NCI-H1105 treated with DMSO at 0.1 percent for 48 hours (cell line): ENCODE data around the gene ALOX5.

Source experiments
- DNase-seq: peaks from one replicate; lab custom pipeline; 2025; lab: John Stamatoyannopoulos, UW

The ALOX5 gene

DNA sequence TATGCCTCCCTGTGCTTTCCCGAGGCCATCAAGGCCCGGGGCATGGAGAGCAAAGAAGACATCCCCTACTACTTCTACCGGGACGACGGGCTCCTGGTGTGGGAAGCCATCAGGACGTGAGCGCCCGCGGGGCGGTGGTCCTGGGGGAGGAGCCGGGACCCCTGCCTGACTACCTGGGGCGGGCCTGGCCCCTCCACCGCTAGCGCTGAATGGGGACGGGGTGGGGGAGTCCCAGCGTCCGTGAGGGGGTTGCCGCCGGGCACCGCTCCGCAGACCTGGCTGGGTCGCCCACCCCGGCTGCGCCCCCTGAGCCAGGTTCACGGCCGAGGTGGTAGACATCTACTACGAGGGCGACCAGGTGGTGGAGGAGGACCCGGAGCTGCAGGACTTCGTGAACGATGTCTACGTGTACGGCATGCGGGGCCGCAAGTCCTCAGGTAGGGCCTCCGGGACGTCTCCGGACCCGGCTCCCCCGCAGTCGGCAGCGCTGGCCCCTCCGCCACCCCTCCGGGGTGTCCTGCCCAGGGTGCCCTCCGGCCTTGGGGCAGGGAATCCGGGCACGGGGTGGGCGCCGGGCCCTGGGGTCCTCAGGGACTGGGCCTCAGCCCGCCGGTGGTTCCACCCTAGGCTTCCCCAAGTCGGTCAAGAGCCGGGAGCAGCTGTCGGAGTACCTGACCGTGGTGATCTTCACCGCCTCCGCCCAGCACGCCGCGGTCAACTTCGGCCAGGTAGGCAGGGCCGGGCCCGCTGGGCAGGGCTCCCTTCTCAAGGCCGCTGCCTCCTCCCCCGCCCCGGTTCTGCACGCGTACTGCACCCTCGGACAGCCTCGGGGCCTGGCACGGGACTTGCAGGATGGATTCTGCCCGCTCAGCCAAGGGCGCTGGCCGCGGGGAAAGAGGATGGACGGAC is 69.3 kb downstream of the ALOX5 start:
- DNase-seq, result no peak

DNA sequence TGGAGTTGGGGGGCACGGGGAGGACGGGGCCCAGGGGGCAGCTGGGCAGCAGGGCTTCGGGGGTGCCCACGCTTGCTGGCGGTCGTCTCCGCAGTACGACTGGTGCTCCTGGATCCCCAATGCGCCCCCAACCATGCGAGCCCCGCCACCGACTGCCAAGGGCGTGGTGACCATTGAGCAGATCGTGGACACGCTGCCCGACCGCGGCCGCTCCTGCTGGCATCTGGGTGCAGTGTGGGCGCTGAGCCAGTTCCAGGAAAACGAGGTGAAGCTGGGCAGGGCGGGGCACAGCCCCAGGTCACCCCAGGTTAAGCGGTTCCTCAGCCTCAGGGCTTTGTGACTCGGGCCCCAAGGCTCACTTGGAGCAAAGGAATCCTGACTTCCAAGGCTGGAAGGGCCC is 70.0 kb downstream of the ALOX5 start:
- no peak for DNase-seq

GRCh38 chr10:45444976-45445898 is 71.2 kb downstream of the ALOX5 start:
- no peak for DNase-seq

DNA sequence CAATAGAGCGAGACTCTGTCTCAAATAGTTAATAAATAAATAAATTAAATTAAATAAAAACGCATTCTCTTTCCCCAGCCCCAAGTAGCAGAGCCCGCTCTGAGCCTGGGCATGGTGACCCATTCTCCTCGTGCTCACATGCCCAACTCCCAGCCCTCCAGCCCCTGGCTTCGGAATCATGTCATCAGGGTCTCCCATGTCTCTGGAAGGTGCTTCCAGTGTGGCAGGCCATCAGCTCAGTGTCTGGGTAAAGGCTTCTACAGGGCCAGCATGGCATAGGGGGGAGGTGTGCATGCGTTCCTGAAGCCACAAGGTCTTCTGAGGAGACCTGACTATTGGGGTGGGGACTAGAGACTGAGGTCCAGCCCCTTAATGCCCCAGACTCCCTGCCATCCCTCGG is 72.8 kb downstream of the ALOX5 start:
- DNase-seq, result no peak

GRCh38 chr10:45447416-45447815 is 73.4 kb downstream of the ALOX5 start:
- DNase-seq, result no peak

GRCh38 chr10:45450866-45451265 is 76.8 kb downstream of the ALOX5 start:
- no peak for DNase-seq

DNA sequence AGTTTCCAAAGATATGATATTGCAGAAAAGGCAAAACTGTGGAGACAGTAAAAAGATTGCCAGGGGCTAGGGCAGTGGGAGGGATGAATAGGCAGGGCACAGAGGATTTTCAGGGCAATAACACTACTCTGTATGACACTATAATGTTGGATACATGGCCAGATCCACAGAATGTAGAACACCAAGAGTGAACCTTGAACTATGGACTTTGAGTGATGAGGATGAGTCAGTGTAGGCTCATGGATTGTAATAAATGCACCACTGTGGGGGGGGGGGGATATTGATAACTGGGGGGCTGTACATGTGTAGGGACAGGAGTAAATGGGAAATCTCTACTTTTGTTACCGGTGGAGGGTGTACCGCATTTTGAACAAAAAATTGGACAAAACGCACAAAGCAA is 77.4 kb downstream of the ALOX5 start:
- DNase-seq, result no peak

DNA sequence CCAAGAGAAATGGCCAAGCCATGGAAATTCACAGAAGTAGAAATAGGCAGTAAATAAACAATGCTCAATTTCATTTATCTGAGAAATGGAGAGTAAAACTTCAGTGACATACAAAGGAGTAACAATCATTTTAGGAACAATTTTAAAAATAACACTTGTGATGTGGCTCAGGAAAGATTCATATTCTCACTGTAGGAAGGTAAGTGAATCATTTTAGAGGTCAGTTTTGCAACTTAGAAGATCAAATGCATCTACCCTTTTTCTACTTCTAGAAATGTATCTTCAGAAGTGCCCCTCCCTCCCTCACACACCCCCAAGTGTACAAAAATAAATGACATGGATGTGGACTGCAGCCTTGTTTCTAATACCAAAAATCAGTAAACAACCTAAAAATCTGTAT is 78.3 kb downstream of the ALOX5 start:
- DNase-seq, result no peak

- no peak for DNase-seq
These were observed 78.9 kb downstream of the ALOX5 start for GRCh38 chr10:45452743-45453452.

DNA sequence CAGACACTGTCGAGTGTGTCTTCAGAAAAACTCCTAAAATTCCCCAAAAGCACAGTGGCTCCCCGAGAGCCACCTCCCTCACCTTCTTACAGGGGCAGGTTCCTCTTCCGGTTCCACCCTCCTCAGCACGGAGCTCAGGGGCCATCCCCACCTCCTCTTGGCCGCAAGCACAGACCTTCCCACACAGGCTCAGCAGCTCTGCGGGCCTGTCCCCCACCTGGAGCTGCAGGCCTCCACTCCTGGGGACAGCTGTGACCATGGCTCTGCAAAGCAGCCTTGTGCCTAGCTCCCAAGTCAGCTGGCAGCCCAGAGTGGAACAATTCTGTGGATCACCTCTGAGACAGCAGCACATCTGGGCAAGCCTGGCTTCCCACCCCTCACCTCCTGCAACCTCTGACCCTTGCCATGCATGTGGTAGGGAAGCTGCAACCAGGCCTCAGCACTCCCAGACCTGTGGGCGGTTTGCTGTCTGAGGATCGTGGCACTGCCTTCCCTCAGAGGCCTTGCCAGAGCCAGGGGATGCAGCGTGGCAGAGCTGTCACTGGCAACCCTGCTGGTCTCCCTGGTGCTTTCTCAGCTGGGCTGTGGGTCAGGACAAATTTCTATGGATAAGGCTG is 79.7 kb downstream of the ALOX5 start:
- no peak for DNase-seq

DNA sequence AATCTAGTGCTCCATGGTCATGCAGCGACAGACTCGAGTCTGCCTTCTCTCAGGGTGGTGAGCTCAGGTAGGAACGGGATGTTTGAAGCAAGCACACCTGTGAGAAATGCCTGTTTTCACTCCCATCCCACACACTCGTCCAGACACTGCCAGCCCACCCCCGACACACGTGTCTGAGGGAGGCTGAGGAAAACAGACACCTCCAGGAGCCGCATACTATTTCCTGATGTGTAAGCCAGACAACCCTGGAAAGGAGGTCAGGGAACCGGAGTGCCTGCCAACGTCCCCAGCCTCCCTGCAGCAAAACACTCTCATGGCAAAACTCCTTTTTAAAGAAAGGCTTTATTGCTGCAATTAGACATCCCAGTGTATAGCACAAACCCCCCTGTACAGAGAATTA is 80.2 kb downstream of the ALOX5 start:
- DNase-seq, result no peak

- no peak for DNase-seq
These were observed 80.8 kb downstream of the ALOX5 start for GRCh38 chr10:45454859-45455258.

- no peak for DNase-seq
These were observed 82.2 kb downstream of the ALOX5 start for GRCh38 chr10:45456233-45456632.

DNA sequence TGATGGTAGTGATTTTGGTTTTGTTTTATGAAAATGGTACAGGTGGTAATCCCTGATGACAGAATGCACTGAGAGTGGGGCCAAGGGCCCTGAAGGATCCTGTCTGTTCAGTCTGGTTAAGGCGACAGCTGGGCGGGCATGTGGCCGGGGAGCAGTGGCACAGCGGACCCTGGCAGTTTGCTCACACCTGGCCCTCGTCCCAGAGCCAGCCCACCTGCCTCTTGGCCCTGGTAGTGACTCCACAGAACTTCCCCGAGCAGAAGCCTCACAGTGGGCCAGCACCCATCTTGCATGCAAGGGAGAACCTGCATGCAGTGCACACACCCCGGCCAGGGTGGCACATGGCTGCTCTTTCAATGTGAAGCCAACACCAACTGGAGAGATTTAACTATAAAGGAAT is 82.8 kb downstream of the ALOX5 start:
- DNase-seq, result no peak

DNA sequence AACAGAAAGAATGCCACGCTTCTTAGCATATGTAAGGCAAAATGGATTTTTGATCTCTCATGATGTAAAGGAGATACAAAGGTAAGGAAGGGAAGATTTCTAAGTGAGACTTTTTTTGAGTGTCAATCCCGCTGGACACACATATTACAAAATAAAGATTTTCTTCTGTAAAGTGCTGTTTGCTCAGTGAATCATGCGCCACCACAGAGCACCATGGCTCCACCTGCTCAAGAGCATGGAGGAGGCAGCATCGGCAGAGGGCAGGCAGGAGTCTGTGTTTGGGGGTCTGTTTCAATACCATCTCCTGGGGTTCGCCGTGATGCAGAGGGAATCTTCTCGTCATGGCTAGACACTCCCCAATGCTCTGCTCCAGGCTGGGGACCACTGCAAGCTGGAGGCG is 83.5 kb downstream of the ALOX5 start:
- no peak for DNase-seq

- DNase-seq, result no peak
These were observed 86.3 kb downstream of the ALOX5 start for GRCh38 chr10:45460235-45460878.

DNA sequence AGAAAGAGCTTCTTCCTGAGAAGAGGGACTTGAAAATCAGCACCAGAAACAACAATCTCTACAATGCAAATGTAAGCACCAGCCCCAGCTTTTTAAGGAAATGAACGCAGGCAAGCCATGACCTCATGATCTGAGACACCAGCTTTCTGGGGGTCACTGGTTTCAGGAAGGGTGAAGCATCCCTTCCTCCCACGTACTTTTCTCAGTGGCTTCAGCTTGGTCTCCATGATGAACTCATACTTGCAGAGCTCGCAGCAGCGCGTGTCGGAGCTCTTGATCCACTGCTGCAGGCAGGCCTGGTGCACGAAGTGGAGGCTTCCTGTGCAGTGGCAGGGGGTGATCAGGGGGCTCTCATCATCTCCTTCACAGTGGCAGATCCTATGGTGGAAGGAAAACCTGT is 87.0 kb downstream of the ALOX5 start:
- no peak for DNase-seq

DNA sequence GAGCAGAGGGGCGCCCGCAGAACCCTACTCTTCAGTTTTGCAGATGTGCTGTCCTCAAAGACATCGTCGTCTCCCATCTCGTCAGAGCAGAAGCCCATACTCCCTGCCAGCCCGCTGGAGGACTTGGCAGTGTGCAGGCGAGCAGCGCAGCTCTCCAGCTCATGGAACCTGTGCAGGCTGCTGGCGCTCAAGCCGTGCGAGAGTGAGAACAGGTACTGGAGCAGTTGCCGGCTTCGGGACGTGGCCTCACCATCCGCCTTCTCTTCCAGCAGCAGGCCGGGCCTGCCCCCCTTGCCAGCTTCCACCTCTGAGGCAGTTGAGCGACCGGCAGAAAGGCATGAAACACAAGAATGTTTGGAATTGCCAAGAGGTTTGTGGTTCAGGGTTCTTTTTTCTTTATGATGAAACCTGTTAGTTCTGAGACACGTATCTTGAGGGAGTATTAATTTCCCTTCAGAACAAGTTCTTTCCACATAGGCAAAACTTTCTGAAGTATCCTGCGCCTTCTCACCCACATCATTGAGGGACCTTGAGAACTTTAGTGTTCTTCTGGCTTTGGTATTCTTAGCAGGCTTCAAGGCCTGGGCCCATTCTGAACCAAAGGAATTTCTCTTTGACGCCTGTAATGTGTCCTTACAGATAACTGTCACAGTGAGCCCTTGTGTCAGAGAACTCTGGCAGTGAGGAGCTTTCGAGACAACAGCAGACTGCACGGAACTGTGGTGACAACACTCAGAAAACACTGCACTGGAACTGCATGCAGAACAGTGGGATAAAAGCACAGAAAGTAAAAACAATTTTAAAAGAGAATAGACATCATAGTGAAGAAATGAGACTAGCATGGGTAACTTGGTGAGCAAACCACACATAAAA is 89.5 kb downstream of the ALOX5 start:
- no peak for DNase-seq

GRCh38 chr10:45464958-45465567 is 91.0 kb downstream of the ALOX5 start:
- DNase-seq, result peak; percentile 42

DNA sequence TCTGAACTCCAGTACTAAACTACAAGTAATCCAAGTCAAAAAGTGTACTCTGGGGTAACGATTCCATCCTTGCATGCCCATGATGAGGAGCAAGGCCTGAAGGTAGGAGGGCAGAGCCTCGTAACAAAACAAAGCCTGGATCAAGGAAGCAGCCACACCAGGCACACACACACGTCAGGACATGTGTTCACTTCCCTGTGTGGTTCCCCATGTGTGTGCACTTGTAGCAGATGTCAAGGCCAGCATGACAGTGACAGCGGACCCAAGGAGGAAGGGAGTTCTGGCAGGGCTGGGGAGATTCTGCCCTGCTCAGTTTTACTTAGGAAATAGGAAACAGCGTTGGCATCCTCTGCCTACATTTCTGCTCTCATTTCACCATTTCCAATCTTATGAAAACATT is 92.8 kb downstream of the ALOX5 start:
- no peak for DNase-seq
